GM23338 (cell line): ENCODE measurements around the gene LDLR.

Source experiments
- CREB1 ChIP-seq: fragments of 250-450 bp; sonication (Bioruptor Pico); IDR thresholded peaks from 2 replicates; pipeline ENCODE4 v1.5.0; 2020; ENCODE audit warnings: low read depth, mild to moderate bottlenecking, moderate library complexity
- EZH2 ChIP-seq: fragments of 200-600 bp; sonication (generic); IDR thresholded peaks from one replicate; pipeline ENCODE4 v1.8.0; 2017; ENCODE audit warnings: antibody characterized with exemption, mild to moderate bottlenecking, low read depth; ENCODE audit not compliant: unreplicated experiment
- EZH2phosphoT487 ChIP-seq: fragments of 200-600 bp; sonication (generic); IDR thresholded peaks from one replicate; pipeline ENCODE4 v1.8.1; 2018; ENCODE audit warnings: antibody characterized with exemption; ENCODE audit not compliant: unreplicated experiment
- JUNB ChIP-seq: IDR thresholded peaks from one replicate; pipeline ENCODE4 v1.6.1; 2016; ENCODE audit warnings: antibody characterized with exemption; ENCODE audit not compliant: unreplicated experiment
- POLR2AphosphoS5 ChIP-seq: IDR thresholded peaks from 2 replicates; pipeline ENCODE4 v1.6.1; 2016; ENCODE audit warnings: antibody characterized with exemption, low read depth
- ZNF114 ChIP-seq: fragments of 250-450 bp; sonication (Bioruptor Pico); IDR thresholded peaks from 2 replicates; pipeline ENCODE4 v1.5.0; 2020; ENCODE audit warnings: mild to moderate bottlenecking, moderate library complexity
- TF ChIP-seq, protein P1 (sequence below), 2 experiments: fragments of 200-600 bp in 1 of 2; sonication (generic) in 1 of 2; conservative IDR thresholded peaks; 2 replicates each; pipeline versions ENCODE4 v1.5.1 to v1.6.1; 2016 to 2017; ENCODE audit warnings: antibody characterized with exemption in 2 of 2, low read depth in 2 of 2, mild to moderate bottlenecking in 2 of 2, moderate library complexity in 1 of 2
- TF ChIP-seq, protein P2 (sequence below): IDR thresholded peaks from one replicate; pipeline ENCODE4 v1.6.1; 2018; ENCODE audit warnings: antibody characterized with exemption; ENCODE audit not compliant: unreplicated experiment
- TF ChIP-seq, protein P3 (sequence below): IDR thresholded peaks from 2 replicates; pipeline ENCODE4 v1.6.1; 2016; ENCODE audit warnings: antibody characterized with exemption

DNA sequence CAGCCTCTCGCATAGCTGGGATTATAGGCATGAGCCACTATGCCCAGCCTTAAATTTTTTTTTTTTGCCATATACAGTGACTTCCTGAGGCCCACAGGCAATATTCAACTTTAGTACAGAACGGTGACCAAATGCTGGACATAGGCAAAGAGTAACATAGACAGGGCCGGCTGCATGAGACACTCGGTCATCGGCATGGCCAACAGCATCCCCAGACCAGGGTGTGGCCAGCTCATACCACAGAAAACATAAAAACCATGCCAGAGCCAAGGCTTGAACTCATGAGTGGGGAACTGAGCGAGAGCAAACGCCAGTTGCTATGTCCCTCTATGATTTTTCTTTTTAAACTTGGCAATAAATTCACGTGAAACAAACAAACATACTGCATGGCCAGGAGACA, 91.1 kb downstream of the LDLR start:
- TF ChIP-seq POLR2AphosphoS5 (no peak), ZNF114 (no peak), JUNB (no peak), EZH2 (no peak), EZH2phosphoT487 (no peak), CREB1 (CRISPR knock-in tag) (no peak)
- TF ChIP-seq, protein P1, sequence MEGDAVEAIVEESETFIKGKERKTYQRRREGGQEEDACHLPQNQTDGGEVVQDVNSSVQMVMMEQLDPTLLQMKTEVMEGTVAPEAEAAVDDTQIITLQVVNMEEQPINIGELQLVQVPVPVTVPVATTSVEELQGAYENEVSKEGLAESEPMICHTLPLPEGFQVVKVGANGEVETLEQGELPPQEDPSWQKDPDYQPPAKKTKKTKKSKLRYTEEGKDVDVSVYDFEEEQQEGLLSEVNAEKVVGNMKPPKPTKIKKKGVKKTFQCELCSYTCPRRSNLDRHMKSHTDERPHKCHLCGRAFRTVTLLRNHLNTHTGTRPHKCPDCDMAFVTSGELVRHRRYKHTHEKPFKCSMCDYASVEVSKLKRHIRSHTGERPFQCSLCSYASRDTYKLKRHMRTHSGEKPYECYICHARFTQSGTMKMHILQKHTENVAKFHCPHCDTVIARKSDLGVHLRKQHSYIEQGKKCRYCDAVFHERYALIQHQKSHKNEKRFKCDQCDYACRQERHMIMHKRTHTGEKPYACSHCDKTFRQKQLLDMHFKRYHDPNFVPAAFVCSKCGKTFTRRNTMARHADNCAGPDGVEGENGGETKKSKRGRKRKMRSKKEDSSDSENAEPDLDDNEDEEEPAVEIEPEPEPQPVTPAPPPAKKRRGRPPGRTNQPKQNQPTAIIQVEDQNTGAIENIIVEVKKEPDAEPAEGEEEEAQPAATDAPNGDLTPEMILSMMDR (conservative IDR thresholded peaks at IDR 0.05; ENCODE audit: low read depth in 2 of 2) = no peak
- TF ChIP-seq, protein P2, sequence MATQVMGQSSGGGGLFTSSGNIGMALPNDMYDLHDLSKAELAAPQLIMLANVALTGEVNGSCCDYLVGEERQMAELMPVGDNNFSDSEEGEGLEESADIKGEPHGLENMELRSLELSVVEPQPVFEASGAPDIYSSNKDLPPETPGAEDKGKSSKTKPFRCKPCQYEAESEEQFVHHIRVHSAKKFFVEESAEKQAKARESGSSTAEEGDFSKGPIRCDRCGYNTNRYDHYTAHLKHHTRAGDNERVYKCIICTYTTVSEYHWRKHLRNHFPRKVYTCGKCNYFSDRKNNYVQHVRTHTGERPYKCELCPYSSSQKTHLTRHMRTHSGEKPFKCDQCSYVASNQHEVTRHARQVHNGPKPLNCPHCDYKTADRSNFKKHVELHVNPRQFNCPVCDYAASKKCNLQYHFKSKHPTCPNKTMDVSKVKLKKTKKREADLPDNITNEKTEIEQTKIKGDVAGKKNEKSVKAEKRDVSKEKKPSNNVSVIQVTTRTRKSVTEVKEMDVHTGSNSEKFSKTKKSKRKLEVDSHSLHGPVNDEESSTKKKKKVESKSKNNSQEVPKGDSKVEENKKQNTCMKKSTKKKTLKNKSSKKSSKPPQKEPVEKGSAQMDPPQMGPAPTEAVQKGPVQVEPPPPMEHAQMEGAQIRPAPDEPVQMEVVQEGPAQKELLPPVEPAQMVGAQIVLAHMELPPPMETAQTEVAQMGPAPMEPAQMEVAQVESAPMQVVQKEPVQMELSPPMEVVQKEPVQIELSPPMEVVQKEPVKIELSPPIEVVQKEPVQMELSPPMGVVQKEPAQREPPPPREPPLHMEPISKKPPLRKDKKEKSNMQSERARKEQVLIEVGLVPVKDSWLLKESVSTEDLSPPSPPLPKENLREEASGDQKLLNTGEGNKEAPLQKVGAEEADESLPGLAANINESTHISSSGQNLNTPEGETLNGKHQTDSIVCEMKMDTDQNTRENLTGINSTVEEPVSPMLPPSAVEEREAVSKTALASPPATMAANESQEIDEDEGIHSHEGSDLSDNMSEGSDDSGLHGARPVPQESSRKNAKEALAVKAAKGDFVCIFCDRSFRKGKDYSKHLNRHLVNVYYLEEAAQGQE = no peak
- TF ChIP-seq, protein P3, sequence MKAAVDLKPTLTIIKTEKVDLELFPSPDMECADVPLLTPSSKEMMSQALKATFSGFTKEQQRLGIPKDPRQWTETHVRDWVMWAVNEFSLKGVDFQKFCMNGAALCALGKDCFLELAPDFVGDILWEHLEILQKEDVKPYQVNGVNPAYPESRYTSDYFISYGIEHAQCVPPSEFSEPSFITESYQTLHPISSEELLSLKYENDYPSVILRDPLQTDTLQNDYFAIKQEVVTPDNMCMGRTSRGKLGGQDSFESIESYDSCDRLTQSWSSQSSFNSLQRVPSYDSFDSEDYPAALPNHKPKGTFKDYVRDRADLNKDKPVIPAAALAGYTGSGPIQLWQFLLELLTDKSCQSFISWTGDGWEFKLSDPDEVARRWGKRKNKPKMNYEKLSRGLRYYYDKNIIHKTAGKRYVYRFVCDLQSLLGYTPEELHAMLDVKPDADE = no peak
